H1 (cell line): Measurements from ENCODE around the gene USH2A. TPM values are rescaled to one million over a fixed set of nuclear protein-coding genes. Genes with fewer than 3 reads are reported as not detected.

Experiments used
- CTCF ChIA-PET: fragments of 300-600 bp; sonication (Branson Sonifier 250); formaldehyde crosslinking; loops from one replicate; lab custom pipeline; 2021; ENCODE audit not compliant: partially characterized antibody; lab: Charles Lee
- POLR2A ChIA-PET: fragments of 300-600 bp; sonication (Branson Sonifier 250); formaldehyde crosslinking; loops from one replicate; lab custom pipeline; 2021; ENCODE audit warnings: inconsistent platforms; ENCODE audit not compliant: partially characterized antibody; lab: Charles Lee
- DNase-seq, 2 experiments: peaks; one replicate each; pipeline versions ENCODE4 v3.0.0 to v3.0.0-alpha.2; 2010 to 2022; ENCODE audit warnings: low spot score in 2 of 2, low read depth in 1 of 2, mixed read lengths in 1 of 2
- FAIRE-seq: peaks from 2 replicates; lab custom pipeline; 2011; peaks lifted over from hg19 to GRCh38; lab: Jason Lieb, UNC
- H2AFZ ChIP-seq: 2 replicates; pipeline ENCODE4 v1.8.1; 2012; ENCODE audit warnings: low read length, inconsistent platforms
- H2AK5ac ChIP-seq: 2 replicates; pipeline ENCODE4 v1.6.1; 2013; ENCODE audit warnings: low read depth, low read length
- H2BK120ac ChIP-seq: replicated peaks from 2 replicates; pipeline ENCODE3; 2013; ENCODE audit warnings: low read depth, low read length, inconsistent platforms
- H2BK12ac ChIP-seq: 2 replicates; pipeline ENCODE4 v1.6.1; 2013; ENCODE audit warnings: low read depth, low read length
- H2BK15ac ChIP-seq: 2 replicates; pipeline ENCODE4 v1.6.1; 2013; ENCODE audit warnings: low read length
- H2BK20ac ChIP-seq: 2 replicates; pipeline ENCODE4 v1.6.1; 2013; ENCODE audit warnings: low read length
- H2BK5ac ChIP-seq: 2 replicates; pipeline ENCODE4 v1.6.1; 2013; ENCODE audit warnings: low read depth, low read length
- H3K14ac ChIP-seq: 2 replicates; pipeline ENCODE4 v1.6.1; 2013; ENCODE audit warnings: inconsistent platforms; ENCODE audit not compliant: insufficient read length
- H3K18ac ChIP-seq: 2 replicates; pipeline ENCODE4 v1.6.1; 2013; ENCODE audit warnings: low read length; ENCODE audit errors: extremely low read depth
- H3K23ac ChIP-seq: 2 replicates; pipeline ENCODE4 v1.6.1; 2013; ENCODE audit warnings: inconsistent platforms; ENCODE audit not compliant: insufficient read length
- H3K23me2 ChIP-seq: 2 replicates; pipeline ENCODE4 v1.6.1; 2013; ENCODE audit warnings: low read depth, low read length
- H3K27ac ChIP-seq: 2 replicates; pipeline ENCODE4 v1.6.1; 2011; ENCODE audit warnings: low read depth, low read length, inconsistent platforms
- H3K27me3 ChIP-seq, 4 experiments: replicated peaks in 1 of 4; 1 replicate in 1 of 4; 2 replicates in 3 of 4; pipeline versions ENCODE4 v1.6.1 to v1.8.1; 2011 to 2013; ENCODE audit warnings: low read length in 3 of 4, mild to moderate bottlenecking in 3 of 4, inconsistent platforms in 2 of 4, mixed read lengths in 2 of 4, moderate library complexity in 1 of 4; ENCODE audit not compliant: control insufficient read depth in 3 of 4, insufficient read depth in 3 of 4; ENCODE audit errors: extremely low read depth in 1 of 4
- H3K36me3 ChIP-seq, 4 experiments: 2 replicates each; pipeline versions ENCODE4 v1.6.1 to v1.8.1; 2011 to 2013; ENCODE audit warnings: mild to moderate bottlenecking in 4 of 4, low read length in 3 of 4, moderate library complexity in 2 of 4, control low read depth in 1 of 4, inconsistent platforms in 1 of 4; ENCODE audit not compliant: insufficient read depth in 4 of 4, control insufficient read depth in 2 of 4
- H3K4ac ChIP-seq: replicated peaks from 2 replicates; pipeline ENCODE3; 2013; ENCODE audit warnings: low read length, low read depth, mixed read lengths, inconsistent platforms; ENCODE audit not compliant: insufficient read length
- H3K4me1 ChIP-seq, 4 experiments: replicated peaks in 1 of 4; 1 replicate in 1 of 4; 2 replicates in 3 of 4; pipeline versions ENCODE4 v1.6.1 to v1.8.1; 2011 to 2013; ENCODE audit warnings: low read length in 3 of 4, inconsistent platforms in 2 of 4, mixed read lengths in 1 of 4; ENCODE audit not compliant: insufficient read depth in 4 of 4, control insufficient read depth in 3 of 4
- H3K4me2 ChIP-seq, 2 experiments: 2 replicates each; pipeline versions ENCODE4 v1.6.1 to v1.8.1; 2011 to 2013; ENCODE audit warnings: low read depth in 2 of 2, low read length in 2 of 2, control low read depth in 1 of 2, inconsistent platforms in 1 of 2, mild to moderate bottlenecking in 1 of 2; ENCODE audit not compliant: insufficient read depth in 1 of 2
- H3K4me3 ChIP-seq, 4 experiments: fragments of 200-600, 300-600 bp in 1 of 4; sonication (generic), shearing (Covaris generic), sonication (Bioruptor Twin) in 1 of 4; 2 replicates each; pipeline versions ENCODE4 v1.5.1 to v1.8.1; 2011 to 2016; ENCODE audit warnings: low read length in 4 of 4, low read depth in 3 of 4, control low read depth in 2 of 4, inconsistent platforms in 2 of 4, mild to moderate bottlenecking in 2 of 4, mixed read lengths in 1 of 4, moderate library complexity in 1 of 4; ENCODE audit not compliant: insufficient read depth in 2 of 4; ENCODE audit errors: extremely low read depth in 1 of 4
- H3K56ac ChIP-seq: replicated peaks from 2 replicates; pipeline ENCODE3; 2013; ENCODE audit warnings: low read depth, mild to moderate bottlenecking, mixed read lengths, low read length, inconsistent platforms; ENCODE audit not compliant: insufficient read length
- H3K79me1 ChIP-seq: 2 replicates; pipeline ENCODE4 v1.6.1; 2013; ENCODE audit warnings: low read depth, low read length, control low read depth
- H3K79me2 ChIP-seq, 2 experiments: 2 replicates each; pipeline versions ENCODE4 v1.6.1 to v1.8.1; 2012 to 2013; ENCODE audit warnings: low read length in 2 of 2, mild to moderate bottlenecking in 2 of 2, inconsistent platforms in 1 of 2; ENCODE audit not compliant: insufficient read depth in 2 of 2, control insufficient read depth in 1 of 2
- H3K9ac ChIP-seq, 4 experiments: replicated peaks in 1 of 4; 1 replicate in 1 of 4; 2 replicates in 3 of 4; pipeline versions ENCODE4 v1.6.1 to v1.8.1; 2011 to 2013; ENCODE audit warnings: low read depth in 3 of 4, low read length in 3 of 4, control low read depth in 2 of 4, mild to moderate bottlenecking in 2 of 4, moderate library complexity in 2 of 4, inconsistent platforms in 1 of 4; ENCODE audit errors: extremely low read depth in 1 of 4
- H3K9me3 ChIP-seq, 2 experiments: 2 replicates each; pipeline versions ENCODE4 v1.6.1 to v1.8.1; 2012 to 2013; ENCODE audit warnings: mild to moderate bottlenecking in 2 of 2, moderate library complexity in 2 of 2, control low read depth in 1 of 2, inconsistent platforms in 1 of 2, low read depth in 1 of 2, low read length in 1 of 2, mixed read lengths in 1 of 2; ENCODE audit not compliant: insufficient read depth in 2 of 2
- H4K20me1 ChIP-seq, 2 experiments: replicated peaks in 1 of 2; 2 replicates each; pipeline versions ENCODE3 to v1.8.1; 2011 to 2013; ENCODE audit warnings: inconsistent platforms in 2 of 2, low read length in 2 of 2, mild to moderate bottlenecking in 1 of 2; ENCODE audit not compliant: insufficient read depth in 2 of 2, control insufficient read depth in 1 of 2
- H4K5ac ChIP-seq: 2 replicates; pipeline ENCODE4 v1.6.1; 2013; ENCODE audit warnings: low read length, low read depth, mixed read lengths, inconsistent platforms; ENCODE audit not compliant: insufficient read length
- H4K8ac ChIP-seq: 2 replicates; pipeline ENCODE4 v1.8.0; 2013; ENCODE audit warnings: mild to moderate bottlenecking, moderate library complexity, low read length, inconsistent platforms; ENCODE audit not compliant: insufficient read depth; ENCODE audit errors: extremely low read depth
- H4K91ac ChIP-seq: replicated peaks from 2 replicates; pipeline ENCODE3; 2013; ENCODE audit warnings: low read length, mixed read lengths, inconsistent platforms; ENCODE audit not compliant: insufficient read length
- ASH2L ChIP-seq: fragments of 200-600, 300-600 bp; sonication (generic); IDR thresholded peaks from one replicate; pipeline ENCODE4 v1.7.1; 2017; ENCODE audit warnings: low read length
- CHD1 ChIP-seq: IDR thresholded peaks from 2 replicates; pipeline ENCODE4 v1.6.1; 2012; ENCODE audit warnings: low read depth, low read length, improper control_type of control experiment
- GTF2F1 ChIP-seq: IDR thresholded peaks from 2 replicates; pipeline ENCODE4 v1.6.1; 2012; ENCODE audit warnings: low read depth, low read length, improper control_type of control experiment, borderline replicate concordance
- HDAC6 ChIP-seq: IDR thresholded peaks from one replicate; pipeline ENCODE4 v1.7.1; 2012; ENCODE audit warnings: low read depth, mild to moderate bottlenecking, inconsistent platforms, low read length, moderate library complexity
- JUN ChIP-seq: IDR thresholded peaks from 2 replicates; pipeline ENCODE4 v1.6.1; 2011; ENCODE audit warnings: low read depth, mild to moderate bottlenecking, improper control_type of control experiment, low read length
- NANOG ChIP-seq: IDR thresholded peaks from 2 replicates; pipeline ENCODE4 v1.6.1; 2011; ENCODE audit warnings: low read length, low read depth, mild to moderate bottlenecking, inconsistent platforms; ENCODE audit not compliant: insufficient read depth, poor library complexity, severe bottlenecking
- NRF1 ChIP-seq: IDR thresholded peaks from 2 replicates; pipeline ENCODE4 v1.6.1; 2011; ENCODE audit warnings: mild to moderate bottlenecking, low read depth, low read length, improper control_type of control experiment
- PHF8 ChIP-seq: fragments of 200-600 bp; sonication (generic); conservative IDR thresholded peaks from 2 replicates; pipeline ENCODE4 v1.7.1; 2012; ENCODE audit warnings: low read depth, mild to moderate bottlenecking, inconsistent platforms, low read length, moderate library complexity
- POLR2A ChIP-seq, 2 experiments: IDR thresholded peaks; 1 replicate in 1 of 2; 2 replicates in 1 of 2; pipeline ENCODE4 v1.6.1; 2011; ENCODE audit warnings: low read depth in 2 of 2, low read length in 2 of 2, mild to moderate bottlenecking in 2 of 2; ENCODE audit errors: control extremely low read depth in 1 of 2
- RAD21 ChIP-seq, 2 experiments: IDR thresholded peaks in 1 of 2; conservative IDR thresholded peaks in 1 of 2; 2 replicates each; pipeline ENCODE4 v1.6.1; 2011; ENCODE audit warnings: low read depth in 2 of 2, low read length in 2 of 2, improper control_type of control experiment in 1 of 2, inconsistent platforms in 1 of 2, mild to moderate bottlenecking in 1 of 2, moderate library complexity in 1 of 2
- SUZ12 ChIP-seq: fragments of 200-600 bp; sonication (generic); IDR thresholded peaks from 2 replicates; pipeline ENCODE4 v1.6.1; 2012; ENCODE audit warnings: mild to moderate bottlenecking, inconsistent platforms, low read length, moderate library complexity, mixed read lengths
- TEAD4 ChIP-seq: IDR thresholded peaks from 2 replicates; pipeline ENCODE4 v1.6.1; 2012; ENCODE audit warnings: low read depth, low read length, inconsistent platforms, mixed read lengths
- YY1 ChIP-seq: IDR thresholded peaks from 2 replicates; pipeline ENCODE4 v1.6.1; 2011; ENCODE audit warnings: low read depth, mild to moderate bottlenecking, low read length
- polyA plus RNA-seq, 7 experiments: library from polyadenylated mRNA; depleted of rRNA in 3 of 7; stranded (reverse) in 5 of 7; unstranded in 2 of 7; fragments of >200 nt in 5 of 7; fragments of 200-250 nt in 2 of 7; gene quantifications; 1 replicate in 5 of 7; 2 replicates in 1 of 7; 4 replicates in 1 of 7; pipeline versions ENCODE4 v1.2.1 to v1.2.3, GENCODE V29; 2011 to 2013; ENCODE audit warnings: missing spikeins in 2 of 7, mixed read lengths in 2 of 7
- total RNA-seq: library from RNA; stranded (reverse); fragmentation: NEBNext Ultra II Directional; extraction: Animal tissue kit (Norgen Biotek cat#: 25700); gene quantifications from 2 replicates; pipeline ENCODE4 v1.2.1, GENCODE V29; 2021

The USH2A gene
- total and polyA plus RNA-seq, 2 of the 8 experiments (the other 6 are each of a cell fraction or from before 2014, with no cell fraction given), result 0.02 to 0.17 TPM

DNA sequence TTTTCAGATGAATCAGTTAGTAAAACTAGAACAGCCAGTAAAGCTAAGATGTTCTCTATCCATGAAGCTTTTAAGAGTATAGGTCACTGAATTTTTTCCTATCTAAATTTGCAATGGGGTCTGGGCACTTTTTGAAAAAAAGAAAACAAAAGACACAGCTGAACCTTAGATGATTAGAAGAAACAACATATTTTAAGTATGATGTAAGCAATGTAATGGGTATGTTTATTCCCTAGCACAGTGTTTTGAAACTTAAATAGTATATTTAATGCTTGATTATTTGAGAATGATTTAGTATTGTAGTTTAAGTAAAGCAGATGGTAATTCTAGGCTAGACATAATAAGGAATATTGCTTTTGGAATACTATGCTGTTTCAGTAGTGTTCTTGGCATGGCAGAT is 819.9 kb downstream of the USH2A start:
- peaks cover 0 to 36% (median 4%) of the 10 kb centered on the region in 4 experiments; a peak in 5 of 8 replicates for H3K36me3 ChIP-seq
- H3K18ac ChIP-seq, result no peak overlapping the region
- H4K91ac ChIP-seq, result no peak overlapping the region
- H2AFZ ChIP-seq, result no peak overlapping the region
- no peak overlapping the region for H3K27ac ChIP-seq
- no peak overlapping the region for H3K4me2 ChIP-seq
- H2BK12ac ChIP-seq, result no peak overlapping the region
- H3K9me3 ChIP-seq, result no peaks in the 10 kb centered on the region
- H3K4me3 ChIP-seq, result no peak overlapping the region
- H2BK20ac ChIP-seq, result no peak overlapping the region
- H4K5ac ChIP-seq, result no peak overlapping the region
- H2AK5ac ChIP-seq, result no peak overlapping the region
- no peaks in the 10 kb centered on the region for H3K79me2 ChIP-seq
- FAIRE-seq (no peak), DNase-seq (no peak)
- no peak for TF ChIP-seq NANOG
- TF ChIP-seq GTF2F1, result no peak
- TF ChIP-seq RAD21 (IDR thresholded peaks at IDR 0.05 in 1 of 2, conservative IDR thresholded peaks at IDR 0.05 in 1 of 2; ENCODE audit: low read depth in 2 of 2, low read length in 2 of 2), result no peak
- no peak for TF ChIP-seq POLR2A (IDR thresholded peaks at IDR 0.05; ENCODE audit: control extremely low read depth in 1 of 2, low read depth in 2 of 2, low read length in 2 of 2)
- TF ChIP-seq NRF1, result no peak
- no peak for TF ChIP-seq CHD1
- no peak for TF ChIP-seq PHF8
- no peak for TF ChIP-seq ASH2L
- no peak for TF ChIP-seq SUZ12
- no peak for TF ChIP-seq JUN
- no peak for TF ChIP-seq HDAC6
- no peak for TF ChIP-seq YY1
- TF ChIP-seq TEAD4, result no peak
- no peak overlapping the region for H3K23ac ChIP-seq
- H3K27me3 ChIP-seq, result no peaks in the 10 kb centered on the region
- no peak overlapping the region for H2BK120ac ChIP-seq
- no peak overlapping the region for H3K14ac ChIP-seq
- H3K4ac ChIP-seq, result no peak overlapping the region
- no peak overlapping the region for H2BK5ac ChIP-seq
- H3K56ac ChIP-seq, result no peak overlapping the region
- H3K79me1 ChIP-seq, result no peaks in the 10 kb centered on the region
- H3K9ac ChIP-seq, result no peak overlapping the region
- POLR2A ChIA-PET, result no interaction called here
- H2BK15ac ChIP-seq, result no peak overlapping the region
- no peak overlapping the region for H4K8ac ChIP-seq
- peaks cover 0 to 3% (median 1%) of the 10 kb centered on the region in 4 experiments; a peak in 4 of 7 replicates for H3K4me1 ChIP-seq
- no peaks in the 10 kb centered on the region for H3K23me2 ChIP-seq
- H4K20me1 ChIP-seq, result no peaks in the 10 kb centered on the region
- CTCF ChIA-PET, result interaction anchor here (0.7 to 1.4 kb wide), 3 partner anchors 62 to 1263 kb away, joined by 3 read pairs; no protein-coding TSS in a partner anchor
